Measurements from ENCODE around the gene TOR4A. TPM values are rescaled to one million over a fixed set of nuclear protein-coding genes. Genes with fewer than 3 reads are reported as not detected.
"Not testable (repeated sequence)": the region's sequence is repeated elsewhere in the genome, so short reads cannot be mapped to it uniquely, and the experiment has no call there.

Gene TOR4A
- total and polyA plus RNA-seq, 2 donors, result 2.0 to 8.1 TPM

- DNase-seq (ENCODE audit: extremely low spot score); H3K27ac ChIP-seq (ENCODE audit: low read depth); H3K4me3 ChIP-seq (ENCODE audit: low read depth, low read length); H3K36me3 ChIP-seq (ENCODE audit: insufficient read depth); H3K4me1 ChIP-seq (ENCODE audit: insufficient read depth): not testable (repeated sequence)
- WGBS, result 92% methylated on average over 18 of the region's 18 CpGs
These were observed 34.3 kb upstream of the TOR4A start for GRCh38 chr9:137243266-137243625.

DNA sequence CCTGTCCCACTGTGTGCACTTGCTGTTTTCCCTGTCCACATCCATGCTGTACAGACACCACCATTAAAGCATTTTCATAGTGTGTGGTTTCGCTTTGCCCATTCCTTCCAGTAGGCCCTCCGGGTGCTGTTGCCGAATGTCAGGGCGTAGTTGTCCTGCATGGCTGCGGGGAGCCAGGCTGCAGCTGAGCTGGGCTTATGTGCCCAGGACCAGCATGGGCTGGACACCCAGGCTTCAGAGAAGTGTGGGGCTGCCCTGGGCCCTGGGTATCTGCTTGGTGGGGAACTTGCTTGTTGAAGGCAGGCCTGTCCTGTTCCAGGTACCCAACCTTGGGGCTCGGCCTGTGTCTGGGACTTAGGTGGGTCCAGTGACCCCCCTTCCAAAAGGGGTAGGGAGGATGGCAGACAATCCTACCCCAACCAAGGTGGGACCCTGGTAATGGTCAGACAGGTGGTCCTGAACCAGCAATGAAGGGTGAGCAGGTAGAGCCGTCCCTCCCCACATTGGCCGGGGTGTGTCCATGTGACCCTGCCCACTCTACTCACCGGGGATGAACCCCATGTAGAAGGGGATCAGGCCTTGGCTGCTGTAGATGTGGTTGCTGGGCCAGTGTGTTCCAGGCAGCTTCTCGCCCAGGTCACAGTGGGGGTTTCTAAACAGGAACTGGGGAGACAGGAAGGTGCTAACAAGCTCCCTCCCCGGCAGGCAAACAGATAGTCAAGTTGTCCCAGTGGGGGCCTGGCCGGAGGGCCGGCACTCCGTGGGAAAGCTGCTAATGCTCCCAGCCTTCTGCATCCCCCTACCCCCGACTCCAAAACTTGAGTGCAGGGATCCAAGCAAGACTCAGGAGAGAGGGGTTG lies 33.7 kb upstream of the TOR4A start:
- Histone ChIP-seq H3K27ac (ENCODE audit: low read depth) (no peak overlapping the region), H3K4me1 (ENCODE audit: insufficient read depth) (no peaks in the 10 kb centered on the region), H3K4me3 (ENCODE audit: low read depth, low read length) (no peak overlapping the region), H3K36me3 (ENCODE audit: insufficient read depth) (no peaks in the 10 kb centered on the region)
- DNase-seq (ENCODE audit: extremely low spot score), result no peak
- 65% methylated on average over 15 of the region's 15 CpGs for WGBS

GRCh38 chr9:137244486-137245449 lies 32.8 kb upstream of the TOR4A start:
- H3K4me1 ChIP-seq (ENCODE audit: insufficient read depth), result no peaks in the 10 kb centered on the region
- WGBS, result 56% methylated on average over 36 of the region's 36 CpGs
- no peak overlapping the region for H3K27ac ChIP-seq (ENCODE audit: low read depth)
- no peak overlapping the region for H3K4me3 ChIP-seq (ENCODE audit: low read depth, low read length)
- no peak for DNase-seq (ENCODE audit: extremely low spot score)
- no peaks in the 10 kb centered on the region for H3K36me3 ChIP-seq (ENCODE audit: insufficient read depth)

GRCh38 chr9:137245450-137246421 lies 31.8 kb upstream of the TOR4A start:
- DNase-seq (ENCODE audit: extremely low spot score), result no peak
- Histone ChIP-seq H3K4me3 (ENCODE audit: low read depth, low read length) (no peak overlapping the region), H3K4me1 (ENCODE audit: insufficient read depth) (no peaks in the 10 kb centered on the region), H3K27ac (ENCODE audit: low read depth) (no peak overlapping the region), H3K36me3 (ENCODE audit: insufficient read depth) (no peaks in the 10 kb centered on the region)
- WGBS, result 90% methylated on average over 25 of the region's 25 CpGs

DNA sequence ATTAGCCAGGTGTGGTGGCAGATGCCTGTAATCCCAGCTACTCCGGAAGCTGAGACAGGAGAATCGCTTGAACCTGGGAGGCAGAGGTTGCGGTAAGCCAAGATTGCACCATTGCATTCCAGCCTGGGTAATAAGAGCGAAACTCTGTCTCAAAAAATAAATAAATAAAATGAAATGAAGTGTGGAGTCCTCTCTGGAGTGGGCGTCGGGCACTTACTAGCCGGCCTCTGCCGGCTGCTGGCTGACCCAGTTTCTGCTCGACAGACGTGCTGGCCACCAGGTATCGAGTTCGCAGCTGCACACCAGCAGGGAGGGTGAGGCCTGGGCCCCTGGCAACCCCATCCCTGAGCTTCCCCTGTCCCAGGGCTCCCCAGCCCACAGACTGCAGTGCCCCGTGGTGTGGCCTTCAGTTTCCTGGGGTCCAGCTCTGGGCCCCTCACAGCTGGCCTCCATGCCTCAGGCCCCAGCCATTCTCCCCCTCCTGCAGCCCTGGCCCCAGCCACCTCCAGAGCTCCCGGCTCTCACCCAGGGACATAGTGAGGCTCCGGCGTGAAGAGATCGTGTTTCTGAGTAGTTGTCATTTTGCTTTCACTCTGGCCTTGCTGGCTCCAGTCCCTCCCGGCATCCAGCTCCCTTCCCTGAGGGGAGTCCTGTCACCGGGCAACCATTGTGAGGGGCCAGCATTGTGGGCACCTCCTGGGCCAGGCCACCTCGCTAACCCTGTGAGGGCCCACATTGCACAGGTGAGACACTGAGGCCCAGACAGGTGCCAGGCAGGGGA lies 30.2 kb upstream of the TOR4A start:
- Histone ChIP-seq H3K36me3 (ENCODE audit: insufficient read depth) (no peaks in the 10 kb centered on the region), H3K27ac (ENCODE audit: low read depth) (no peak overlapping the region), H3K4me1 (ENCODE audit: insufficient read depth) (no peaks in the 10 kb centered on the region), H3K4me3 (ENCODE audit: low read depth, low read length) (no peak overlapping the region)
- DNase-seq (ENCODE audit: extremely low spot score), result no peak
- WGBS, result 76% methylated on average over 20 of the region's 20 CpGs

GRCh38 chr9:137247916-137248175 lies 29.7 kb upstream of the TOR4A start:
- WGBS, result 62% methylated on average over 6 of the region's 6 CpGs
- no peak for DNase-seq (ENCODE audit: extremely low spot score)
- H3K27ac ChIP-seq (ENCODE audit: low read depth), result no peak overlapping the region
- H3K4me1 ChIP-seq (ENCODE audit: insufficient read depth), result no peaks in the 10 kb centered on the region
- no peak overlapping the region for H3K4me3 ChIP-seq (ENCODE audit: low read depth, low read length)
- H3K36me3 ChIP-seq (ENCODE audit: insufficient read depth), result no peaks in the 10 kb centered on the region

GRCh38 chr9:137250329-137251193 lies 27.0 kb upstream of the TOR4A start:
- Histone ChIP-seq H3K4me1 (ENCODE audit: insufficient read depth) (no peaks in the 10 kb centered on the region), H3K4me3 (ENCODE audit: low read depth, low read length) (no peak overlapping the region), H3K27ac (ENCODE audit: low read depth) (no peak overlapping the region), H3K36me3 (ENCODE audit: insufficient read depth) (no peaks in the 10 kb centered on the region)
- WGBS, result 60% methylated on average over 18 of the region's 18 CpGs
- DNase-seq (ENCODE audit: extremely low spot score), result no peak

DNA sequence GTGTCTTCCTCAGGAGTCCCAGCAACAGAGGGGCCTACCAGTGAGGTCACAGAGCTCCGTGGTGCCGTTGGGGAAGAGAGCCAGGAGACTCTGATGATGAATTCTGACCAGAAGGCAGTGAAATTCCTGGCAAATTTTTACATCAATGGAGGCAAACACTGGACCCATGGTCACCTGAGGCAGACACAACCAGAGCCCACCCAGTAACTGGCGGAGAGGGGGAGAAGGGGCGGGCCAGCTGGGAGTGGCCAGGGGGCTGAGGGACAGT lies 26.4 kb upstream of the TOR4A start, which contains the start of gene STPG3:
TSS of gene STPG3 (plus strand) at position 93 of the 268 bp plus-strand sequence. CDS start at position 94, 1 bp downstream.
- no peak within 1 kb of the TSS for H3K27ac ChIP-seq (ENCODE audit: low read depth)
- no peaks in the 10 kb centered on the region for H3K4me1 ChIP-seq (ENCODE audit: insufficient read depth)
- H3K4me3 ChIP-seq (ENCODE audit: low read depth, low read length), result no peak within 1 kb of the TSS
- DNase-seq (ENCODE audit: extremely low spot score), result no peak
- no peaks in the 10 kb centered on the region for H3K36me3 ChIP-seq (ENCODE audit: insufficient read depth)
- 65% methylated on average over 4 of the region's 4 CpGs for WGBS

- no peak overlapping the region for H3K27ac ChIP-seq (ENCODE audit: low read depth)
- no peaks in the 10 kb centered on the region for H3K4me1 ChIP-seq (ENCODE audit: insufficient read depth)
- 84% methylated on average over 22 of the region's 22 CpGs for WGBS
- H3K4me3 ChIP-seq (ENCODE audit: low read depth, low read length), result no peak overlapping the region
- no peak for DNase-seq (ENCODE audit: extremely low spot score)
- no peaks in the 10 kb centered on the region for H3K36me3 ChIP-seq (ENCODE audit: insufficient read depth)
These were observed 25.8 kb upstream of the TOR4A start for GRCh38 chr9:137251490-137252268.

DNA sequence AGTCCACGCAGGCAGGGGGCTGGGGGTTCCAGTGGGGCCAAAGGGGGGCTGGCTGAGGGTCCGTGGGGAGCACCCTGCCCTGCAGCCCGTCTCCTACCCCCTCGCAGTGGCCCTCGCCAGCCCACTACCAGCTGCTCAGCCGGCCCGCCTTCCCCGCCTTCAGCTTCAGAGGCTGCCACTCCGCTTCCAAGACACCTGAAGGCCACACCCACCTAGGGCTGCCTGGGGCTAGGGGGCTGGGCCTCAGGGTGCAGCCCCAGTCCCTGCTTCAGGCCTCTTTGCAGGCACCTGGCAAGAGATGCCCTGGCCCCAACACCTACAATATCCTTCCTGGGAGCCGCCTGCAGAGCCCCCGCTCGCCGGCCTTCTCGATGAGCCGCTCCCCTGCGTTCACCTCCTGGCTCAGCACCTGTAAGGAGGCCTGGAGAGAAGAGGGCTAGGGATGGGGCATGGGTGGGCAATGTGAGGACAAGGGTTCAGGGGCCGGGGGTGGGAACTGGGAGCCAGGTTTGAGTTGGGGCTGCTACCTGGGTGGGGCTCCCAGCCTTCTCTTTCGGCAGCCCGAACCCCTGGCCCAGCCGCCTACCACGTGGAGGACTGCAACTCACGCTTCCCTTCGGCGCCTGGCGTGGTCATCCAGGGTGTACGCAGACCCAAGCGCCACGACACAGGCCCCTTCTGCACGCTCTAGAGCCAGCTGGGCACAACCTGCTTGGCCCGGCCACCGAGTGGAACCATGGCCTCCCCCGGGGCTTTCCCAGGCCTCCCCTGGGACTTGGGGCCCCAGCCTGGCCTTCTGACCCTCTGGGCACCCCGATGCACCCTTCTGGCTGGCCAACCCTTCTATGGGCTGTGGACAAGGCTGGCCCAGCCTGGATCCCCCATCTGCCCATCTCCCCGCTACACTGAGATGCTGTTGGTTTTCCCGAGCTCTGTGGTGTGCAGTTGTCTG lies 24.7 kb upstream of the TOR4A start:
- no peak overlapping the region for H3K27ac ChIP-seq (ENCODE audit: low read depth)
- 84% methylated on average over 35 of the region's 35 CpGs for WGBS
- H3K36me3 ChIP-seq (ENCODE audit: insufficient read depth), result no peaks in the 10 kb centered on the region
- no peak overlapping the region for H3K4me3 ChIP-seq (ENCODE audit: low read depth, low read length)
- H3K4me1 ChIP-seq (ENCODE audit: insufficient read depth), result no peaks in the 10 kb centered on the region
- DNase-seq (ENCODE audit: extremely low spot score), result no peak
